ENCODE data around the gene PDZRN3. TPM values are rescaled to one million over a fixed set of nuclear protein-coding genes. Genes with fewer than 3 reads are reported as not detected.

Gene PDZRN3
- total and polyA plus RNA-seq, 2 of the 13 experiments (the other 11 are each of a cell fraction or from before 2014, with no cell fraction given) = not detected

GRCh38 chr3:73351423-73352071, 273.2 kb downstream of the PDZRN3 start:
- DNase-seq (ENCODE audit: low spot score) (no peak), FAIRE-seq (no peak), ATAC-seq (no peak)
- Histone ChIP-seq H3K9ac (ENCODE audit: insufficient read depth, low read depth, low read length) (no peak overlapping the region), H3K27me3 (ENCODE audit: control insufficient read depth in 1 of 2, insufficient read depth in 2 of 2, low read length in 2 of 2) (no peaks in the 10 kb centered on the region), H3K79me2 (ENCODE audit: insufficient read depth, low read length) (no peaks in the 10 kb centered on the region), H3K4me3 (replicated peaks in 1 of 3; ENCODE audit: insufficient read depth in 1 of 3, low read depth in 2 of 3, low read length in 3 of 3) (no peak overlapping the region), H3K4me1 (ENCODE audit: insufficient read depth, low read length) (no peaks in the 10 kb centered on the region), H3K27ac (ENCODE audit: extremely low read length, insufficient read depth, low read length) (no peak overlapping the region), H4K20me1 (ENCODE audit: insufficient read depth, low read length) (no peaks in the 10 kb centered on the region), H3K36me3 (replicated peaks in 1 of 2; ENCODE audit: control insufficient read depth in 1 of 2, insufficient read depth in 2 of 2, low read length in 2 of 2) (no peaks in the 10 kb centered on the region), H2AFZ (ENCODE audit: low read length) (no peak overlapping the region), H3K9me3 (ENCODE audit: low read length) (no peaks in the 10 kb centered on the region), H3K4me2 (ENCODE audit: low read depth, low read length) (no peak overlapping the region)
- POLR2A ChIA-PET = no interaction called here
- TF ChIP-seq ZNF768 (CRISPR knock-in tag; IDR thresholded peaks at IDR 0.05) (peak; percentile 40; the same call in 1 of the 2 replicates), ZNF138 (CRISPR knock-in tag; IDR thresholded peaks at IDR 0.05; ENCODE audit: low read depth) (no peak)
- no TSS peak for BruUV-seq (replicated peaks)
- CTCF ChIA-PET (ENCODE audit: low intra/inter-chr PET ratio, low total read pairs) = no interaction called here
- WGBS (ENCODE audit: low lambda C conversion rate) = 55% methylated on average over 7 of the region's 9 CpGs
- intact Hi-C loops (cut with micrococcal nuclease; ENCODE audit: unreplicated experiment) (no loop called here), in situ Hi-C loops (cut with HindIII; ENCODE audit: extremely low pct_ligation_motif_present, low pct_unique_long_range_greater_than_20kb) (no loop called here)

GRCh38 chr3:73350996-73351395, 273.7 kb downstream of the PDZRN3 start:
- POLR2A ChIA-PET = no interaction called here
- TF ChIP-seq ZNF512 (CRISPR knock-in tag; IDR thresholded peaks at IDR 0.05) = no peak
- TF ChIP-seq BHLHE40 (IDR thresholded peaks at IDR 0.05; ENCODE audit: low read length) = no peak
- TF ChIP-seq ZNF878 (CRISPR knock-in tag; IDR thresholded peaks at IDR 0.05) = no peak
- no peak for TF ChIP-seq PRDM4 (CRISPR knock-in tag; IDR thresholded peaks at IDR 0.05; ENCODE audit: borderline replicate concordance)
- TF ChIP-seq HNRNPK (IDR thresholded peaks at IDR 0.05; ENCODE audit: low read depth, low read length, poor library complexity, severe bottlenecking) = no peak
- no peak for TF ChIP-seq ZBED4 (CRISPR knock-in tag; IDR thresholded peaks at IDR 0.05; ENCODE audit: borderline replicate concordance)
- TF ChIP-seq MATR3 (CRISPR knock-in tag; IDR thresholded peaks at IDR 0.05) = no peak
- TF ChIP-seq ZNF430 (CRISPR knock-in tag; IDR thresholded peaks at IDR 0.05) = no peak

More at GRCh38 chr3:73350996-73351395, 273.7 kb downstream of the PDZRN3 start:
- Histone ChIP-seq H3K27me3 (ENCODE audit: control insufficient read depth in 1 of 2, insufficient read depth in 2 of 2, low read length in 2 of 2) (no peaks in the 10 kb centered on the region), H2AFZ (ENCODE audit: low read length) (no peak overlapping the region), H3K79me2 (ENCODE audit: insufficient read depth, low read length) (no peaks in the 10 kb centered on the region), H3K27ac (ENCODE audit: extremely low read length, insufficient read depth, low read length) (no peak overlapping the region), H3K4me2 (ENCODE audit: low read depth, low read length) (no peak overlapping the region), H3K9ac (ENCODE audit: insufficient read depth, low read depth, low read length) (no peak overlapping the region), H4K20me1 (ENCODE audit: insufficient read depth, low read length) (no peaks in the 10 kb centered on the region), H3K36me3 (replicated peaks in 1 of 2; ENCODE audit: control insufficient read depth in 1 of 2, insufficient read depth in 2 of 2, low read length in 2 of 2) (no peaks in the 10 kb centered on the region), H3K4me3 (replicated peaks in 1 of 3; ENCODE audit: insufficient read depth in 1 of 3, low read depth in 2 of 3, low read length in 3 of 3) (no peak overlapping the region), H3K9me3 (ENCODE audit: low read length) (no peaks in the 10 kb centered on the region), H3K4me1 (ENCODE audit: insufficient read depth, low read length) (no peaks in the 10 kb centered on the region)
- in situ Hi-C loops (cut with HindIII; ENCODE audit: extremely low pct_ligation_motif_present, low pct_unique_long_range_greater_than_20kb) = no loop called here
- no TSS peak for BruUV-seq (replicated peaks)
- DNase-seq (ENCODE audit: low spot score) = no peak
- FAIRE-seq = no peak
- ATAC-seq = no peak
- intact Hi-C loops (cut with micrococcal nuclease; ENCODE audit: unreplicated experiment) = no loop called here
- CTCF ChIA-PET (ENCODE audit: low intra/inter-chr PET ratio, low total read pairs) = no interaction called here
- WGBS (ENCODE audit: low lambda C conversion rate) = 18% methylated on average over 6 of the region's 6 CpGs

Measured in HepG2 (cell line).